SK-N-SH treated with all-trans-retinoic acid at 6 μM for 48 hours (cell line): ENCODE results near the gene POU6F2.

Source experiments
- ATAC-seq: fragments of 200-7000 bp; cut with Tn5 transposase; 3 replicates; pipeline ENCODE4 v1.9.1; 2020; ENCODE audit warnings: mild to moderate bottlenecking, moderate library complexity
- ARNTL ChIP-seq: fragments of 450-650 bp; formaldehyde crosslinking; IDR thresholded peaks from 2 replicates; pipeline ENCODE4 v1.5.0; 2020; ENCODE audit warnings: low read depth, mild to moderate bottlenecking, moderate library complexity, borderline replicate concordance
- BACH2 ChIP-seq: fragments of 250-450 bp; sonication (Bioruptor Pico); IDR thresholded peaks from 2 replicates; pipeline ENCODE4 v1.9.0; 2021; ENCODE audit warnings: mild to moderate bottlenecking, borderline replicate concordance
- CSRNP3 ChIP-seq: fragments of 250-450 bp; sonication (Bioruptor Pico); IDR thresholded peaks from 2 replicates; pipeline ENCODE4 v1.5.1; 2021; ENCODE audit warnings: mild to moderate bottlenecking, moderate library complexity
- ESRRG ChIP-seq: fragments of 250-450 bp; sonication (Bioruptor Pico); IDR thresholded peaks from 2 replicates; pipeline ENCODE4 v1.6.1; 2021; ENCODE audit warnings: mild to moderate bottlenecking
- GLIS3 ChIP-seq: fragments of 250-450 bp; sonication (Bioruptor Pico); IDR thresholded peaks from 2 replicates; pipeline ENCODE4 v1.5.0; 2020; ENCODE audit warnings: mild to moderate bottlenecking, moderate library complexity
- ISL1 ChIP-seq: fragments of 250-450 bp; sonication (Bioruptor Pico); IDR thresholded peaks from 2 replicates; pipeline ENCODE4 v2.1.2; 2022; ENCODE audit warnings: mild to moderate bottlenecking, moderate library complexity
- PPARA ChIP-seq: fragments of 250-450 bp; sonication (Bioruptor Pico); IDR thresholded peaks from 2 replicates; pipeline ENCODE4 v1.5.0; 2020; ENCODE audit warnings: mild to moderate bottlenecking, borderline replicate concordance
- RARB ChIP-seq: fragments of 250-450 bp; sonication (Bioruptor Pico); IDR thresholded peaks from 2 replicates; pipeline ENCODE4 v1.8.0; 2021; ENCODE audit warnings: mild to moderate bottlenecking, moderate library complexity
- TOX ChIP-seq: fragments of 250-450 bp; sonication (Bioruptor Pico); IDR thresholded peaks from 2 replicates; pipeline ENCODE4 v1.8.0; 2021; ENCODE audit warnings: mild to moderate bottlenecking, moderate library complexity, borderline replicate concordance
- ZFP3 ChIP-seq: fragments of 250-450 bp; sonication (Bioruptor Pico); IDR thresholded peaks from 2 replicates; pipeline ENCODE4 v1.5.0; 2020; ENCODE audit warnings: mild to moderate bottlenecking, moderate library complexity
- ZFP30 ChIP-seq: fragments of 450-650 bp; formaldehyde crosslinking; IDR thresholded peaks from 2 replicates; pipeline ENCODE4 v1.5.0; 2022; ENCODE audit warnings: mild to moderate bottlenecking, moderate library complexity
- ZNF565 ChIP-seq: fragments of 450-650 bp; formaldehyde crosslinking; conservative IDR thresholded peaks from 2 replicates; pipeline ENCODE4 v1.5.0; 2020; ENCODE audit warnings: low read depth, mild to moderate bottlenecking, moderate library complexity
- ZNF70 ChIP-seq: fragments of 450-650 bp; formaldehyde crosslinking; IDR thresholded peaks from 2 replicates; pipeline ENCODE4 v1.5.0; 2020; ENCODE audit warnings: mild to moderate bottlenecking, moderate library complexity
- TF ChIP-seq, protein P1 (sequence below): fragments of 250-450 bp; sonication (Bioruptor Pico); IDR thresholded peaks from 2 replicates; pipeline ENCODE4 v1.8.0; 2020; ENCODE audit warnings: mild to moderate bottlenecking, moderate library complexity, borderline replicate concordance
- TF ChIP-seq, protein P2 (sequence below): fragments of 250-450 bp; sonication (Bioruptor Pico); IDR thresholded peaks from 2 replicates; pipeline ENCODE4 v1.5.1; 2020; ENCODE audit warnings: low read depth, mild to moderate bottlenecking, moderate library complexity
- TF ChIP-seq, protein P3 (sequence below): fragments of 250-450 bp; sonication (Bioruptor Pico); IDR thresholded peaks from 2 replicates; pipeline ENCODE4 v1.8.0; 2021; ENCODE audit warnings: low read depth, mild to moderate bottlenecking, moderate library complexity, borderline replicate concordance
- TF ChIP-seq, protein P4 (sequence below): fragments of 250-450 bp; sonication (Bioruptor Pico); IDR thresholded peaks from 2 replicates; pipeline ENCODE4 v1.5.0; 2020; ENCODE audit warnings: mild to moderate bottlenecking, moderate library complexity

Gene POU6F2

GRCh38 chr7:38936641-38937040 is 41.1 kb upstream of the POU6F2 start (continued):
- TF ChIP-seq, protein P1, sequence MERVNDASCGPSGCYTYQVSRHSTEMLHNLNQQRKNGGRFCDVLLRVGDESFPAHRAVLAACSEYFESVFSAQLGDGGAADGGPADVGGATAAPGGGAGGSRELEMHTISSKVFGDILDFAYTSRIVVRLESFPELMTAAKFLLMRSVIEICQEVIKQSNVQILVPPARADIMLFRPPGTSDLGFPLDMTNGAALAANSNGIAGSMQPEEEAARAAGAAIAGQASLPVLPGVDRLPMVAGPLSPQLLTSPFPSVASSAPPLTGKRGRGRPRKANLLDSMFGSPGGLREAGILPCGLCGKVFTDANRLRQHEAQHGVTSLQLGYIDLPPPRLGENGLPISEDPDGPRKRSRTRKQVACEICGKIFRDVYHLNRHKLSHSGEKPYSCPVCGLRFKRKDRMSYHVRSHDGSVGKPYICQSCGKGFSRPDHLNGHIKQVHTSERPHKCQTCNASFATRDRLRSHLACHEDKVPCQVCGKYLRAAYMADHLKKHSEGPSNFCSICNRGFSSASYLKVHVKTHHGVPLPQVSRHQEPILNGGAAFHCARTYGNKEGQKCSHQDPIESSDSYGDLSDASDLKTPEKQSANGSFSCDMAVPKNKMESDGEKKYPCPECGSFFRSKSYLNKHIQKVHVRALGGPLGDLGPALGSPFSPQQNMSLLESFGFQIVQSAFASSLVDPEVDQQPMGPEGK (CRISPR knock-in tag), result no peak

GRCh38 chr7:38938001-38938485 is 39.7 kb upstream of the POU6F2 start:
- no peak for ATAC-seq
- TF ChIP-seq ESRRG (CRISPR knock-in tag) (no peak), PPARA (CRISPR knock-in tag) (no peak), ZNF70 (CRISPR knock-in tag) (no peak)
- TF ChIP-seq, all 23 proteins: peak for 0

DNA sequence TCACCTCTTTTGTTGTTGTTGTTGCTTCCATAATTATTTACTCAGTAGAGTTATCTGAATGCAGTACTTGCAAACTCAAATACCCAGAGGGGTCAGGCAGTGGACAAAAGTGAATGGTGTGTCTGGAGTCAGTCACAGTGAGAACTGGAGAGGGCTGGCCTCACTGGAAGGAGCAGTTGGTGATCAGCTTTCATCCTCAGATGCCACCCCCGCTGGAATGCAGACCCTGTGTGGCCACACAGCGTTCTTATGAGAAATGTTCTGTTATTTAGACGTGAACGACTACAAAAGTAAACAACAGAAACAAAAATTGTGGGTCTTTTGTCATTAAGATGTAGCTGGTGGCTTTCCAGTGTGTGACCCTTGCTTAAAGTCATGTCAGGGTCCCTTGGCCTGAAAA is 39.1 kb upstream of the POU6F2 start:
- TF ChIP-seq TOX (no peak), ZNF565 (CRISPR knock-in tag) (no peak), ESRRG (CRISPR knock-in tag) (no peak), BACH2 (CRISPR knock-in tag) (no peak), GLIS3 (CRISPR knock-in tag) (no peak), ARNTL (CRISPR knock-in tag) (no peak), CSRNP3 (CRISPR knock-in tag) (no peak), ISL1 (CRISPR knock-in tag) (no peak), ZFP3 (CRISPR knock-in tag) (no peak), ZNF70 (CRISPR knock-in tag) (no peak)
- TF ChIP-seq, protein P2, sequence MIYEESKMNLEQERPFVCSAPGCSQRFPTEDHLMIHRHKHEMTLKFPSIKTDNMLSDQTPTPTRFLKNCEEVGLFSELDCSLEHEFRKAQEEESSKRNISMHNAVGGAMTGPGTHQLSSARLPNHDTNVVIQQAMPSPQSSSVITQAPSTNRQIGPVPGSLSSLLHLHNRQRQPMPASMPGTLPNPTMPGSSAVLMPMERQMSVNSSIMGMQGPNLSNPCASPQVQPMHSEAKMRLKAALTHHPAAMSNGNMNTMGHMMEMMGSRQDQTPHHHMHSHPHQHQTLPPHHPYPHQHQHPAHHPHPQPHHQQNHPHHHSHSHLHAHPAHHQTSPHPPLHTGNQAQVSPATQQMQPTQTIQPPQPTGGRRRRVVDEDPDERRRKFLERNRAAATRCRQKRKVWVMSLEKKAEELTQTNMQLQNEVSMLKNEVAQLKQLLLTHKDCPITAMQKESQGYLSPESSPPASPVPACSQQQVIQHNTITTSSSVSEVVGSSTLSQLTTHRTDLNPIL, result no peak
- TF ChIP-seq, protein P3, sequence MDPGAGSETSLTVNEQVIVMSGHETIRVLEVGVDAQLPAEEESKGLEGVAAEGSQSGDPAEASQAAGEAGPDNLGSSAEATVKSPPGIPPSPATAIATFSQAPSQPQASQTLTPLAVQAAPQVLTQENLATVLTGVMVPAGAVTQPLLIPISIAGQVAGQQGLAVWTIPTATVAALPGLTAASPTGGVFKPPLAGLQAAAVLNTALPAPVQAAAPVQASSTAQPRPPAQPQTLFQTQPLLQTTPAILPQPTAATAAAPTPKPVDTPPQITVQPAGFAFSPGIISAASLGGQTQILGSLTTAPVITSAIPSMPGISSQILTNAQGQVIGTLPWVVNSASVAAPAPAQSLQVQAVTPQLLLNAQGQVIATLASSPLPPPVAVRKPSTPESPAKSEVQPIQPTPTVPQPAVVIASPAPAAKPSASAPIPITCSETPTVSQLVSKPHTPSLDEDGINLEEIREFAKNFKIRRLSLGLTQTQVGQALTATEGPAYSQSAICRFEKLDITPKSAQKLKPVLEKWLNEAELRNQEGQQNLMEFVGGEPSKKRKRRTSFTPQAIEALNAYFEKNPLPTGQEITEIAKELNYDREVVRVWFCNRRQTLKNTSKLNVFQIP (CRISPR knock-in tag), result no peak
- TF ChIP-seq, protein P1 (CRISPR knock-in tag), result no peak
- TF ChIP-seq, protein P4, sequence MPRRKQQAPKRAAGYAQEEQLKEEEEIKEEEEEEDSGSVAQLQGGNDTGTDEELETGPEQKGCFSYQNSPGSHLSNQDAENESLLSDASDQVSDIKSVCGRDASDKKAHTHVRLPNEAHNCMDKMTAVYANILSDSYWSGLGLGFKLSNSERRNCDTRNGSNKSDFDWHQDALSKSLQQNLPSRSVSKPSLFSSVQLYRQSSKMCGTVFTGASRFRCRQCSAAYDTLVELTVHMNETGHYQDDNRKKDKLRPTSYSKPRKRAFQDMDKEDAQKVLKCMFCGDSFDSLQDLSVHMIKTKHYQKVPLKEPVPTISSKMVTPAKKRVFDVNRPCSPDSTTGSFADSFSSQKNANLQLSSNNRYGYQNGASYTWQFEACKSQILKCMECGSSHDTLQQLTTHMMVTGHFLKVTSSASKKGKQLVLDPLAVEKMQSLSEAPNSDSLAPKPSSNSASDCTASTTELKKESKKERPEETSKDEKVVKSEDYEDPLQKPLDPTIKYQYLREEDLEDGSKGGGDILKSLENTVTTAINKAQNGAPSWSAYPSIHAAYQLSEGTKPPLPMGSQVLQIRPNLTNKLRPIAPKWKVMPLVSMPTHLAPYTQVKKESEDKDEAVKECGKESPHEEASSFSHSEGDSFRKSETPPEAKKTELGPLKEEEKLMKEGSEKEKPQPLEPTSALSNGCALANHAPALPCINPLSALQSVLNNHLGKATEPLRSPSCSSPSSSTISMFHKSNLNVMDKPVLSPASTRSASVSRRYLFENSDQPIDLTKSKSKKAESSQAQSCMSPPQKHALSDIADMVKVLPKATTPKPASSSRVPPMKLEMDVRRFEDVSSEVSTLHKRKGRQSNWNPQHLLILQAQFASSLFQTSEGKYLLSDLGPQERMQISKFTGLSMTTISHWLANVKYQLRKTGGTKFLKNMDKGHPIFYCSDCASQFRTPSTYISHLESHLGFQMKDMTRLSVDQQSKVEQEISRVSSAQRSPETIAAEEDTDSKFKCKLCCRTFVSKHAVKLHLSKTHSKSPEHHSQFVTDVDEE, result no peak
- no peak; the same call in 2 of the 3 replicates for ATAC-seq

GRCh38 chr7:38940774-38941173 is 36.9 kb upstream of the POU6F2 start:
- no peak for ATAC-seq
- TF ChIP-seq ISL1 (CRISPR knock-in tag) (no peak), ZFP30 (no peak), ZFP3 (CRISPR knock-in tag) (no peak), RARB (CRISPR knock-in tag) (no peak)
- TF ChIP-seq, protein P2, result no peak
- TF ChIP-seq, protein P4, result no peak
- TF ChIP-seq, protein P1 (CRISPR knock-in tag), result no peak
